Hematopoietic multipotent progenitor cell (in vitro differentiated cells): ENCODE results near the gene SERPINB10. TPM values are rescaled to one million over a fixed set of nuclear protein-coding genes. Genes with fewer than 3 reads are reported as not detected.

Source experiments
- DNase-seq, 3 donors: peaks; one replicate each; pipeline ENCODE4 v3.0.0-alpha.2; 2011 to 2015; ENCODE audit warnings: low read depth in 2 of 3, low spot score in 2 of 3
- total RNA-seq: library from RNA; depleted of rRNA; stranded (reverse); fragments of >200 nt; gene quantifications from one replicate; pipeline ENCODE4 v1.2.3, GENCODE V29; 2012

SERPINB10 gene
- 0.27 TPM for total RNA-seq

GRCh38 chr18:63907664-63908063 lies at the start of gene SERPINB10:
Gene SERPINB10, plus strand, starts transcription at chr18:63907958. Its CDS starts 7,553 bp downstream, at chr18:63915511.
- DNase-seq: no peak

DNA sequence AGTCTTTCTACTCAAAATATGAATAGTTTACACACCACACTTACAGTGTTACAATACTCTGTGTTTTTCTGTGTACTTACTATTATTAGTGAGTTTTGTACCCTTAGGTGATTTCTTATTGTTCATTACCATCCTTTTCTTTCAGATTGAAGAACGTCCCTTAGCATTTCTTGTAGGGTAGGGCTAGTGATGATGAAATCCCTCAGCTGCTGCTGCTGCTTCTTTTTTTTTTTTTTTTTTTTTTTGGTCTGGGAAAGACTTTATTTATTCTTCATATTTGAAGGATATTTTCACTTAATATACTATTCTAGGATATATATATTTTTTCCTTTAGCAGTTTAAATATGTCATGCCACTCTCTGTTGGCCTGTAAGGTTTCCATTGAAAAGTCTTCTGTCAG lies 49.3 kb upstream of the SERPINB10 start:
- no peak for DNase-seq

- no peak for DNase-seq
Measured at GRCh38 chr18:63859781-63860475, 47.8 kb upstream of the SERPINB10 start.

DNA sequence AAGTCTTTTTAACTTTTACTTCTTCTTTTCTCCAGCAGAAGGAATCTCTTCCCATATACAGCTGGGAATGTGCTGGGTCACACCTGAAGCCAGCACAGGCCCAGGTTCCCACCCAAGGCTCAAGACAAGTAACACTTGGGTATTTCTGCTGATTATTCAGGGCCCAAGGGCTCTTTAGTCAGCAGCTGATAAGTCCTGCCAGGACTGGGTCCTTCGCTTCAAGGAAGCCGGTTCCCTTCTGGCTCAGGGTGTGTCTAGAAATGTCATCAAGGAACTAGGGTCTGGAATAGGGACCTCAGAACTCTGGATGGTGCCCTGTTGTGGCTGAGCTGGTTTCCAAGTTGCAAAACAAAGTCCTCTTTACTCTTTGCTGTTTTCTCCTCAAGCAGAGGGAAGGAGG lies 47.2 kb upstream of the SERPINB10 start:
- no peak for DNase-seq

DNA sequence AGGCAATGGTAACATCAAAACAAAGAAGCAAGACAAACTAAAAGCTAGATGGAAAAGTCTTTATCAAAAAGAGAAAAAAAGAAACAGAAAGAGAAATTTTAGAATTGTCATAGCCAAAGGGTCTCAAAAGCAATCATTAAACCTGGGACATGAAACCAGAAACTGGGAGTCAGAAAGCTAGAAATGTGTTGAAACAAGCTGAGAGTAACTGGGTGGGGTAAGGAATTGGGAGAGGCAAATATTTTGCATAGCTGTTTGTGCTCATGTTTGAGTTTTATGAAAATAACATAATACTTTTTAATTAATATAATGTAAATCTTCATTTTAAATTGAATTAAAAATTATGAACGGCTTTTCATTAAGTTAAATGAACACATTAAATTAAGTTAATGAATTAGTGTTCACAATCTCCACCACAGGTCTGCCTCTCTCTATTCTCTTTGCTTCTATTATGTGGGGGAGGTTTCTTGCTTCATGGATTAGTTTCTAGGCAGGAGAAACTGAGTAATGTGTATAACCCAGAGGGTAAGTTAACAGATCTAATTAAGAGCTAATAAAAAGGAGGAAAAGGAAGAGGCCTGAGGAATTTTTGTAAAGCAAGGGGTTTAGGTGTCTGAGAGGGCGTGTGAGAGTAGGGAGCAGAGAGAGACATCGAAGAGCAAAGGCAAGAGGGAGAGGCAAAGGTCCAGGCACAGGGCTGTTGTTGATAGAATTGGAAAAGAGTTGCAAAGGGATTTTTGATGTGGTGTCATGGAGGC lies 40.2 kb upstream of the SERPINB10 start:
- no peak for DNase-seq

GRCh38 chr18:63868546-63868945 lies 39.2 kb upstream of the SERPINB10 start:
- no peak for DNase-seq

- DNase-seq: no peak
Measured at GRCh38 chr18:63869374-63869773, 38.4 kb upstream of the SERPINB10 start.

DNA sequence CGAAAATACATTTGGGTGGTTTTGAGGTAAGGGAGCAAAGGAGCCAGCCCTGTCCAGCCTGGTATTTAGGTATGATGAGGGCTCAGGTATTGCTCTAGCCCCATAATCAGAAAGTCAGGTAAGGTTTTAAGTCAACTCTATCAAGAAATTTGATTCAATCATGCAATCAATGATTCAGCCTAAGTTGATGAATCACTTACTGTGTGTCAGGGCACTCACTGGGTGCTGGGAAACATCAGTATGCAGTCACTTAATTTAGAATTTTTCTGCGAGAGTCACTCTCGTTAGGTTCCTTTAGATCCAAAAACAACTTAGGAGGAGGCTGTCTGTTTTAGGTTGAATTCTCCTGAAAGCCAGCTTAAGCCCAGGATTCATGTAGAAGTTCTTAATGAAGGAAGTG lies 37.9 kb upstream of the SERPINB10 start:
- no peak for DNase-seq

- no peak for DNase-seq
Measured at GRCh38 chr18:63871836-63872235, 35.9 kb upstream of the SERPINB10 start.

DNA sequence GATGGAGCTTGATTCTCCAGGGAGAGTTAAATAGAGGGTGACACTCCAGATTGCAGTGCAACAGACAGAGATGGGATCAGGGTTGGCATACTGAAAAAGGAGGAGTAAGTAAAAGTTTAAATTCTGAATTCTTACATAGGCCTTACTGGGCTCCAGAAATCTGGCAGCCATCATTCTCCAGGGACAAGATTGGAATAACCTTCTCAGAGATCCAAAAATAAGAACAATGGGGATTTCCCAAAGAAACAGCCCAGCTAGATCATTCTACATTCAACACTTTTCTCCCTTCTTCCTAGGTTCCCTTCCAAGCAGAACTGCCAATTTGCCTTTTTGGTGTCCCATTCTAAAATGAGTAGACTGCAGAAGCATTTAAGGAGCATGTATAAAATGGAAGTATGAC lies 35.2 kb upstream of the SERPINB10 start:
- DNase-seq: no peak

DNA sequence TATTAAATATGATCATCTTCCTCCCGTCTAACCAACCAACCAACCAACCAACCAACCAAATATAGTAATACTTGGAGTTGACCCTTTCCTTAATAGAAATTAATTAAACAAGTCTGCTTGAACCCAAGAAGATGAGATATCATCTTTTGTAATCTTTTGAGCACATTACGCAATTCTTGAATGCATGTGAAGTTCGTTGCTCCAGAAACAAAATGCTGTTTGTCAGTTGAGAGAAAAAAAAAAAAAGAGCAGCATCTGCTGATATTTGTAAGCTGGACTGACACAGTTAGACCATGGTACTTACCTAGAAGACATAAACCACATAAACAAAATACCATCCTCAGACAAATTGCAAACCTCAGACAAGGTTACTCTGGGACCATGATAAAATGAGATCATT lies 29.4 kb upstream of the SERPINB10 start:
- no peak for DNase-seq

GRCh38 chr18:63878925-63879324 lies 28.8 kb upstream of the SERPINB10 start:
- no peak for DNase-seq

DNA sequence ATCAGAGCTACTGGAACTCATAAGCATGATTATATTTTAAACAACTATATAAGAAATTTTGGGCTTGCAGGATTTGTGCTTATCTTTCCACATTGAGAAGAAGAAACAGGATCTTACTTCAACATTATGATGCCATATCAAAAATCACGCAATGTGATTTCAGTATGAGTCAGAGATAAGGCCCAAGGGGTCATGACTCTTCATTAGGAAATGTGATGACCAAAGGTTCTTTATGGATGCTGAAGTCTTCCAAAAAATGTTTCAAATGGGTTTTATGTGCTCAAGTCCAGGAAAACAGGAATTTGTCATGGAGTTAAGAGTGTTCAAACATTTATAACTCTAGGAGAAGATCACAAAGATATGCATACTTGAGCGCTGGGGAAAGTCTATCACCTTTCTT lies 28.0 kb upstream of the SERPINB10 start:
- no peak for DNase-seq

- DNase-seq: no peak
Measured at GRCh38 chr18:63881851-63882250, 25.9 kb upstream of the SERPINB10 start.

GRCh38 chr18:63882333-63883141 lies 25.2 kb upstream of the SERPINB10 start:
- DNase-seq: no peak

GRCh38 chr18:63883617-63884016 lies 24.1 kb upstream of the SERPINB10 start:
- DNase-seq: no peak

DNA sequence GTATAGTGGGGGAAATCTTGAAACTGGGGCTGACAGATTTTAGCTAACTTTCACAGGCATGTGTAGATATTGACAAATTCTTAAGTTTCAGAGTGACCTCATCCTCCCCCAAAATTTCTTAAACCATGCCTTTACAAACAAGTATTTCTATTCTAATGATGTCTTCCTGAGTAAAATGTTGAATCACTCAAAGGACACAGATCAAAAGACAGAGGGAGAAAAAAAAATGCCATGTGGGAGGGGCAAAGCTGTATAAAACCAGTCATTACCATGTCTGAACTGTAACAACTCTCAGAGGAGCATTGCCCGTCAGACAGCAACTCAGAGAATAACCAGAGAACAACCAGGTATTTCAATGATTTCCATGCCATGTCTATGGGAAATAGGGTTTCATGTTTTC lies 20.3 kb upstream of the SERPINB10 start, which contains the start of gene SERPINB2:
Gene SERPINB2 (plus strand): TSS at position 282 of the 400 bp plus-strand sequence. CDS start 3,740 bp downstream, outside the sequence.
- no peak for DNase-seq

GRCh38 chr18:63888470-63889190 lies 19.1 kb upstream of the SERPINB10 start:
- no peak for DNase-seq

GRCh38 chr18:63889626-63890025 lies 18.1 kb upstream of the SERPINB10 start:
- peak in 1 of 3 donors; percentile 26 for DNase-seq

DNA sequence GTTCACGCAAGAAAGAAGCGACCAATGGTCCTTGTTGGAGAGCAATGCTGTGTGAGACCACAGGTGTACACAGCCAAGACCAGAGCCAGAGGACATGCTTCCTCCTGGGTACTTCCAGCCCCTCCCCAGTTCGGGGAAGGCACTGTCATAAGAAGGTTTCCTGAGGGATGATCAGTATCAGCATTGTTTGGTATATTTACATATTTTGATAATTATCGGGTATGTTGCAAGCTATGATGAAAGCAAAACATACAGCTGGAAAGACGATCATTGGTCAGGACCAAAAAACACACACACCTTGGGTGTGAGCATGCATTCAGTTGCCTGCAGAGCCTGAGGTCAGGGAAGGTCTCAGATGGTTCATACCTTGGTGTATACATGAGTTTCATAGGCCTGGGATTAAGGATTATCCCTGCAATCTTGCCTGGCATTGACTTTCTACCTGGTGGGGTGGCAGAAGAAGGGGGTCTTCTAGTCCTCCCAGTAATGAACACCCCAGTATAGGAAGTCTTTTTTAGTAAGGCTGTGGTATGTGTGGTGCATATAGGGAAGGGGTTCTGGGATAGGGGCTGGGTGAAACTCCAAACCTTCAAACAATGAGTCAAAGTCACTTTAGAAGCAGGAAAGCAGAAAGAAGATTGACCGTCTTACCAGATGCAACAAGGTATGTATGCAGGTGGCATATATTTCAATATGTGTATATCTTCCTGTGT lies 17.4 kb upstream of the SERPINB10 start:
- no peak for DNase-seq
